Measurements from ENCODE around the gene KRTAP4-12. TPM values are rescaled to one million over a fixed set of nuclear protein-coding genes. Genes with fewer than 3 reads are reported as not detected.
"Not testable (repeated sequence)": the region's sequence is repeated elsewhere in the genome, so short reads cannot be mapped to it uniquely, and the experiment has no call there.

KRTAP4-12 gene
- total RNA-seq, 1 donor from 2014 or later = not detected

GRCh38 chr17:41160648-41161047 lies 36.7 kb upstream of the KRTAP4-12 start, which contains the start of gene KRTAP4-4:
KRTAP4-4 (minus strand) TSS chr17:41160748; CDS start chr17:41160691, 57 bp downstream.
- Mint-ChIP-seq H3K9me3 (ENCODE audit: unreplicated experiment) (no peaks in the 10 kb centered on the region), H3K27ac (ENCODE audit: unreplicated experiment) (no peak within 1 kb of the TSS), H3K4me3 (ENCODE audit: unreplicated experiment) (no peak within 1 kb of the TSS), H3K27me3 (ENCODE audit: unreplicated experiment) (no peaks in the 10 kb centered on the region), H3K4me1 (ENCODE audit: unreplicated experiment) (no peaks in the 10 kb centered on the region), H3K36me3 (ENCODE audit: low read depth, unreplicated experiment) (no peaks in the 10 kb centered on the region)
- no peak for DNase-seq (ENCODE audit: low spot score)
- no peak for TF ChIP-seq CTCF (IDR thresholded peaks at IDR 0.05; ENCODE audit: unreplicated experiment)

- not testable (repeated sequence) for H3K4me3 Mint-ChIP-seq (ENCODE audit: unreplicated experiment); H3K27me3 Mint-ChIP-seq (ENCODE audit: unreplicated experiment); H3K4me1 Mint-ChIP-seq (ENCODE audit: unreplicated experiment); H3K36me3 Mint-ChIP-seq (ENCODE audit: low read depth, unreplicated experiment); H3K9me3 Mint-ChIP-seq (ENCODE audit: unreplicated experiment); H3K27ac Mint-ChIP-seq (ENCODE audit: unreplicated experiment); DNase-seq (ENCODE audit: low spot score)
Measured at GRCh38 chr17:41160190-41160589, 36.2 kb upstream of the KRTAP4-12 start.

- no peak overlapping the region for H3K27ac Mint-ChIP-seq (ENCODE audit: unreplicated experiment)
- no peaks in the 10 kb centered on the region for H3K9me3 Mint-ChIP-seq (ENCODE audit: unreplicated experiment)
Measured at GRCh38 chr17:41153856-41154255, 29.9 kb upstream of the KRTAP4-12 start.

GRCh38 chr17:41151525-41151924 lies 27.5 kb upstream of the KRTAP4-12 start:
- Mint-ChIP-seq H3K9me3 (ENCODE audit: unreplicated experiment) (no peaks in the 10 kb centered on the region), H3K36me3 (ENCODE audit: low read depth, unreplicated experiment) (no peaks in the 10 kb centered on the region), H3K4me3 (ENCODE audit: unreplicated experiment) (no peak overlapping the region), H3K27ac (ENCODE audit: unreplicated experiment) (no peak overlapping the region), H3K4me1 (ENCODE audit: unreplicated experiment) (no peaks in the 10 kb centered on the region), H3K27me3 (ENCODE audit: unreplicated experiment) (no peaks in the 10 kb centered on the region)
- no peak for DNase-seq (ENCODE audit: low spot score)
- TF ChIP-seq CTCF (IDR thresholded peaks at IDR 0.05; ENCODE audit: unreplicated experiment) = no peak

More at GRCh38 chr17:41153856-41154255, 29.9 kb upstream of the KRTAP4-12 start:
- Mint-ChIP-seq H3K36me3 (ENCODE audit: low read depth, unreplicated experiment) (no peaks in the 10 kb centered on the region), H3K4me1 (ENCODE audit: unreplicated experiment) (no peaks in the 10 kb centered on the region), H3K27me3 (ENCODE audit: unreplicated experiment) (no peaks in the 10 kb centered on the region), H3K4me3 (ENCODE audit: unreplicated experiment) (no peak overlapping the region)
- no peak for DNase-seq (ENCODE audit: low spot score)
- no peak for TF ChIP-seq CTCF (IDR thresholded peaks at IDR 0.05; ENCODE audit: unreplicated experiment)

- Mint-ChIP-seq H3K4me3 (ENCODE audit: unreplicated experiment) (no peak overlapping the region), H3K27me3 (ENCODE audit: unreplicated experiment) (peaks cover under 1% of the 10 kb centered on the region)
Measured at GRCh38 chr17:41150026-41150425, 26.0 kb upstream of the KRTAP4-12 start.

More at GRCh38 chr17:41150026-41150425, 26.0 kb upstream of the KRTAP4-12 start:
- no peak for DNase-seq (ENCODE audit: low spot score)
- H3K4me1 Mint-ChIP-seq (ENCODE audit: unreplicated experiment) = peaks cover 7% of the 10 kb centered on the region
- H3K9me3 Mint-ChIP-seq (ENCODE audit: unreplicated experiment) = no peaks in the 10 kb centered on the region
- H3K36me3 Mint-ChIP-seq (ENCODE audit: low read depth, unreplicated experiment) = no peaks in the 10 kb centered on the region
- no peak for TF ChIP-seq CTCF (IDR thresholded peaks at IDR 0.05; ENCODE audit: unreplicated experiment)
- H3K27ac Mint-ChIP-seq (ENCODE audit: unreplicated experiment) = no peak overlapping the region

Measured in endothelial cell (in vitro differentiated cells).